Neural cell (in vitro differentiated cells): ENCODE results near the gene TRIM4.

Experiments used
- EP300 ChIP-seq: fragments of 450-650 bp; conservative IDR thresholded peaks from 2 replicates; pipeline ENCODE4 v1.6.1; 2014; ENCODE audit warnings: antibody characterized with exemption, mild to moderate bottlenecking, moderate library complexity; ENCODE audit not compliant: poor library complexity, severe bottlenecking
- EZH2 ChIP-seq: fragments of 200-600, 300-800 bp; shearing (Covaris generic), sonication (generic); IDR thresholded peaks from 2 replicates; pipeline ENCODE4 v1.6.1; 2014; ENCODE audit warnings: antibody characterized with exemption, low read length, borderline replicate concordance, mild to moderate bottlenecking; ENCODE audit not compliant: insufficient read depth, poor library complexity, severe bottlenecking
- POLR2AphosphoS5 ChIP-seq: IDR thresholded peaks from 2 replicates; pipeline ENCODE4 v1.6.1; 2012
- RAD21 ChIP-seq: fragments of 450-650 bp; conservative IDR thresholded peaks from 2 replicates; pipeline ENCODE4 v1.6.1; 2014; ENCODE audit warnings: antibody characterized with exemption, mild to moderate bottlenecking, moderate library complexity
- SMC3 ChIP-seq: fragments of 450-650 bp; conservative IDR thresholded peaks from 2 replicates; pipeline ENCODE4 v1.6.1; 2014; ENCODE audit warnings: antibody characterized with exemption, mild to moderate bottlenecking, moderate library complexity; ENCODE audit not compliant: poor library complexity
- TAF1 ChIP-seq: IDR thresholded peaks from 2 replicates; pipeline ENCODE4 v1.6.1; 2012; ENCODE audit warnings: low read depth
- TF ChIP-seq, protein P1 (sequence below): fragments of 450-650 bp; IDR thresholded peaks from 2 replicates; pipeline ENCODE4 v1.5.1; 2014; ENCODE audit warnings: antibody characterized with exemption, mild to moderate bottlenecking, moderate library complexity; ENCODE audit not compliant: poor library complexity, severe bottlenecking
- TF ChIP-seq, protein P2 (sequence below): IDR thresholded peaks from 2 replicates; pipeline ENCODE4 v1.6.1; 2012; ENCODE audit warnings: borderline replicate concordance

DNA sequence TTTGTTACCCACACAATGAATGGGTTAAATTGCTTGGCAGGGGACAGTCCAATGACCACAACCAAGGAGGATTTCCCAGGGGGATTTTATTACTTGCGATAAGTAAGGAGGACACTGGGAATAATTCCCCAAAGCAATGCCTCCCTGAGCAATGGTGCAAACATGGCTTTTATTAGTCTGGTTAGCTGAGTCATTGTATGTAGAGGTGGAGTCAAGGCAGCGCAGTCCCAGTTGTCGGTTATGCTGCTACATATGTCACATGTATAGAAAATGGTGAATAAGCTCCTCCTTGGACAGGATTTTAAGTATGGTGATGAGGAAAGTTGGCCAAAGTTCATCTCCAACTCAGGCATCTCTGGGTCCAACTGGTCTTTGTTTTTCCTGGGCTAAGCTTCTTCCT lies 3.9 kb upstream of the TRIM4 start:
- TF ChIP-seq, protein P1, sequence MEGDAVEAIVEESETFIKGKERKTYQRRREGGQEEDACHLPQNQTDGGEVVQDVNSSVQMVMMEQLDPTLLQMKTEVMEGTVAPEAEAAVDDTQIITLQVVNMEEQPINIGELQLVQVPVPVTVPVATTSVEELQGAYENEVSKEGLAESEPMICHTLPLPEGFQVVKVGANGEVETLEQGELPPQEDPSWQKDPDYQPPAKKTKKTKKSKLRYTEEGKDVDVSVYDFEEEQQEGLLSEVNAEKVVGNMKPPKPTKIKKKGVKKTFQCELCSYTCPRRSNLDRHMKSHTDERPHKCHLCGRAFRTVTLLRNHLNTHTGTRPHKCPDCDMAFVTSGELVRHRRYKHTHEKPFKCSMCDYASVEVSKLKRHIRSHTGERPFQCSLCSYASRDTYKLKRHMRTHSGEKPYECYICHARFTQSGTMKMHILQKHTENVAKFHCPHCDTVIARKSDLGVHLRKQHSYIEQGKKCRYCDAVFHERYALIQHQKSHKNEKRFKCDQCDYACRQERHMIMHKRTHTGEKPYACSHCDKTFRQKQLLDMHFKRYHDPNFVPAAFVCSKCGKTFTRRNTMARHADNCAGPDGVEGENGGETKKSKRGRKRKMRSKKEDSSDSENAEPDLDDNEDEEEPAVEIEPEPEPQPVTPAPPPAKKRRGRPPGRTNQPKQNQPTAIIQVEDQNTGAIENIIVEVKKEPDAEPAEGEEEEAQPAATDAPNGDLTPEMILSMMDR: no peak
- TF ChIP-seq POLR2AphosphoS5 (no peak), EZH2 (no peak), TAF1 (no peak), EP300 (no peak), SMC3 (no peak), RAD21 (no peak)
- TF ChIP-seq, protein P2, sequence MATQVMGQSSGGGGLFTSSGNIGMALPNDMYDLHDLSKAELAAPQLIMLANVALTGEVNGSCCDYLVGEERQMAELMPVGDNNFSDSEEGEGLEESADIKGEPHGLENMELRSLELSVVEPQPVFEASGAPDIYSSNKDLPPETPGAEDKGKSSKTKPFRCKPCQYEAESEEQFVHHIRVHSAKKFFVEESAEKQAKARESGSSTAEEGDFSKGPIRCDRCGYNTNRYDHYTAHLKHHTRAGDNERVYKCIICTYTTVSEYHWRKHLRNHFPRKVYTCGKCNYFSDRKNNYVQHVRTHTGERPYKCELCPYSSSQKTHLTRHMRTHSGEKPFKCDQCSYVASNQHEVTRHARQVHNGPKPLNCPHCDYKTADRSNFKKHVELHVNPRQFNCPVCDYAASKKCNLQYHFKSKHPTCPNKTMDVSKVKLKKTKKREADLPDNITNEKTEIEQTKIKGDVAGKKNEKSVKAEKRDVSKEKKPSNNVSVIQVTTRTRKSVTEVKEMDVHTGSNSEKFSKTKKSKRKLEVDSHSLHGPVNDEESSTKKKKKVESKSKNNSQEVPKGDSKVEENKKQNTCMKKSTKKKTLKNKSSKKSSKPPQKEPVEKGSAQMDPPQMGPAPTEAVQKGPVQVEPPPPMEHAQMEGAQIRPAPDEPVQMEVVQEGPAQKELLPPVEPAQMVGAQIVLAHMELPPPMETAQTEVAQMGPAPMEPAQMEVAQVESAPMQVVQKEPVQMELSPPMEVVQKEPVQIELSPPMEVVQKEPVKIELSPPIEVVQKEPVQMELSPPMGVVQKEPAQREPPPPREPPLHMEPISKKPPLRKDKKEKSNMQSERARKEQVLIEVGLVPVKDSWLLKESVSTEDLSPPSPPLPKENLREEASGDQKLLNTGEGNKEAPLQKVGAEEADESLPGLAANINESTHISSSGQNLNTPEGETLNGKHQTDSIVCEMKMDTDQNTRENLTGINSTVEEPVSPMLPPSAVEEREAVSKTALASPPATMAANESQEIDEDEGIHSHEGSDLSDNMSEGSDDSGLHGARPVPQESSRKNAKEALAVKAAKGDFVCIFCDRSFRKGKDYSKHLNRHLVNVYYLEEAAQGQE: no peak
